CD8-positive, alpha-beta memory T cell (primary cell): ENCODE data around the gene MINAR2. TPM values are rescaled to one million over a fixed set of nuclear protein-coding genes. Genes with fewer than 3 reads are reported as not detected.

Experiments used
- CTCF ChIA-PET: fragments of 350-600 bp; sonication (Branson Sonifier 250); formaldehyde crosslinking; loops from one replicate; lab custom pipeline; 2021; ENCODE audit warnings: antibody characterized with exemption; lab: Charles Lee
- POLR2A ChIA-PET: fragments of 350-600 bp; sonication (Branson Sonifier 250); formaldehyde crosslinking; loops from one replicate; lab custom pipeline; 2021; ENCODE audit warnings: antibody characterized with exemption; lab: Charles Lee
- DNase-seq, 5 donors: peaks; one replicate each; pipeline versions ENCODE4 v3.0.0 to v3.0.0-alpha.2; 2020 to 2022; ENCODE audit warnings: mixed read lengths in 1 of 5
- H3K27ac ChIP-seq: one replicate; pipeline ENCODE4 v1.7.0; 2013; ENCODE audit warnings: low read depth, mild to moderate bottlenecking, low read length, moderate library complexity
- H3K27me3 ChIP-seq: 2 replicates; pipeline ENCODE4 v1.7.0; 2013; ENCODE audit warnings: low read length, mild to moderate bottlenecking; ENCODE audit not compliant: insufficient read depth, poor library complexity, severe bottlenecking
- H3K36me3 ChIP-seq: 2 replicates; pipeline ENCODE4 v1.7.0; 2013; ENCODE audit warnings: mild to moderate bottlenecking, low read length, moderate library complexity; ENCODE audit not compliant: insufficient read depth
- H3K4me1 ChIP-seq: 2 replicates; pipeline ENCODE4 v1.7.0; 2013; ENCODE audit warnings: mild to moderate bottlenecking, low read length, moderate library complexity; ENCODE audit not compliant: insufficient read depth
- H3K4me3 ChIP-seq: 2 replicates; pipeline ENCODE4 v1.7.0; 2013; ENCODE audit warnings: mild to moderate bottlenecking, low read length
- H3K9me3 ChIP-seq: 2 replicates; pipeline ENCODE4 v1.7.0; 2013; ENCODE audit warnings: mild to moderate bottlenecking, low read length
- H3K27ac Mint-ChIP-seq, 8 donors: one replicate each; pipeline ENCODE4 v1.8.0; 2020 to 2021; ENCODE audit warnings: mixed read lengths in 8 of 8, mild to moderate bottlenecking in 6 of 8, inconsistent platforms in 3 of 8, moderate library complexity in 3 of 8
- H3K27me3 Mint-ChIP-seq, 2 donors: one replicate each; pipeline ENCODE4 v1.8.0; 2020 to 2021; ENCODE audit warnings: mixed read lengths in 2 of 2, mild to moderate bottlenecking in 1 of 2, moderate library complexity in 1 of 2
- H3K36me3 Mint-ChIP-seq, 3 donors: one replicate each; pipeline ENCODE4 v1.8.0; 2020 to 2021; ENCODE audit warnings: mixed read lengths in 3 of 3, inconsistent platforms in 1 of 3, mild to moderate bottlenecking in 1 of 3
- H3K4me1 Mint-ChIP-seq, 3 donors: one replicate each; pipeline ENCODE4 v1.8.0; 2020 to 2021; ENCODE audit warnings: mixed read lengths in 3 of 3, inconsistent platforms in 1 of 3, mild to moderate bottlenecking in 1 of 3
- H3K4me3 Mint-ChIP-seq, 7 donors: one replicate each; pipeline ENCODE4 v1.8.0; 2020 to 2021; ENCODE audit warnings: mixed read lengths in 7 of 7, mild to moderate bottlenecking in 6 of 7, moderate library complexity in 4 of 7, inconsistent platforms in 2 of 7
- H3K9me3 Mint-ChIP-seq, 5 donors: one replicate each; pipeline ENCODE4 v1.8.0; 2020 to 2022; ENCODE audit warnings: mixed read lengths in 5 of 5, mild to moderate bottlenecking in 3 of 5, moderate library complexity in 2 of 5, inconsistent platforms in 1 of 5
- polyA plus RNA-seq: library from polyadenylated mRNA; unstranded; fragments of 300-500 nt; fragmentation: Illumina TruSeq; gene quantifications from one replicate; pipeline ENCODE4 v1.2.3, GENCODE V29; 2021
- total RNA-seq, 2 experiments: library from RNA; stranded (reverse); gene quantifications; one replicate each; pipeline ENCODE4 v1.2.3, GENCODE V29; 2021

The MINAR2 gene
- total and polyA plus RNA-seq, 3 experiments from 2014 or later, result not detected

DNA sequence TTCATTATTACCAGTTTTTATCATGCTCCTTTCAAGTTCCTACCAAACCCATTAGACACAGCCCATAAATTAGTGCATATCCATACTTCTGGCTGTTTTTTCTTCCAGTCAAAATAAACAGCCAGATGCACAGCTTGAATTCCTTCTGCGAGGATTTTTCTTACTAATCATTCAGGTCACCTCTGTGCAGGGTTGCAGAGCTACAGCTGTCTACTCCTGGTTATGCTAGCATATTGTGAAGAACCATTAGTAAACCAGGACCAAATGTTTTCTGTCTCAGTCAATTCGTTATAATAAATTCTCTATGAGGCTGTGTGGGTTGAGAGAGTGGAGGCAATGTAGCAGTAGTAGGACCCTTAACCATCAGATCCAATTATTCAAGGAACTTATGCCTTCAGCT is 8.1 kb upstream of the MINAR2 start:
- H3K4me3 Mint-ChIP-seq, result no peak overlapping the region
- Histone ChIP-seq H3K27me3 (no peaks in the 10 kb centered on the region), H3K27ac (no peak overlapping the region), H3K9me3 (no peaks in the 10 kb centered on the region), H3K4me1 (no peaks in the 10 kb centered on the region), H3K4me3 (no peak overlapping the region), H3K36me3 (no peaks in the 10 kb centered on the region)
- no peak for DNase-seq
- no peaks in the 10 kb centered on the region for H3K36me3 Mint-ChIP-seq
- H3K9me3 Mint-ChIP-seq, result peaks cover 0 to 2% (median 0%) of the 10 kb centered on the region in 5 donors
- no peak overlapping the region for H3K27ac Mint-ChIP-seq
- no peaks in the 10 kb centered on the region for H3K27me3 Mint-ChIP-seq
- H3K4me1 Mint-ChIP-seq, result no peaks in the 10 kb centered on the region
- CTCF ChIA-PET, result no interaction called here
- POLR2A ChIA-PET, result no interaction called here

- Mint-ChIP-seq H3K4me3 (no peak overlapping the region), H3K36me3 (no peaks in the 10 kb centered on the region), H3K27me3 (no peaks in the 10 kb centered on the region), H3K4me1 (no peaks in the 10 kb centered on the region), H3K9me3 (peaks cover 0 to 2% (median 0%) of the 10 kb centered on the region in 5 donors), H3K27ac (peak overlapping the region in 1 of 8 donors; percentile 52)
- CTCF ChIA-PET, result no interaction called here
- Histone ChIP-seq H3K9me3 (no peaks in the 10 kb centered on the region), H3K4me3 (no peak overlapping the region), H3K4me1 (no peaks in the 10 kb centered on the region), H3K27ac (no peak overlapping the region), H3K27me3 (no peaks in the 10 kb centered on the region), H3K36me3 (no peaks in the 10 kb centered on the region)
- POLR2A ChIA-PET, result no interaction called here
- no peak for DNase-seq
Observed at GRCh38 chr5:129743541-129744187, 4.2 kb upstream of the MINAR2 start.

DNA sequence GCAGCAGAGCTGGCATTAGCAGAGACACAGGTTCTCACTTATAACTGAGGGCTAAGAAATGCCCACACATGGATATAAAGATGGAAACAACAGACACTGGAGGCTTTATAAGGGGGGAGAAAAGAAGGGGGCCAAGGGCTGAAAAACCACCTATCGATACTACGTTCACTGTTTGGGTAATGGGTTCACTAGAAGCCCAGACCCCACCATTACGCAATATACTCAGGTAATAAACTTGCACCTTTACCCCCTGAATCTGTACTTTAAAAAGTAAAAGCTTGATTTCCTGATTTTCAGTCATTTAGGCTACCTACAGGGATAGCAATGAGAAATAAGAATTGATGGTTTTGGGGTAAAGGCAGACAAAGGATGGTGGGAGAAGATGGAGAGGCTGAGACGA is 1.9 kb upstream of the MINAR2 start:
- Mint-ChIP-seq H3K4me1 (no peaks in the 10 kb centered on the region), H3K4me3 (no peak overlapping the region), H3K27me3 (no peaks in the 10 kb centered on the region), H3K27ac (no peak overlapping the region), H3K36me3 (no peaks in the 10 kb centered on the region), H3K9me3 (peaks cover 0 to 1% (median 0%) of the 10 kb centered on the region in 5 donors)
- Histone ChIP-seq H3K9me3 (no peaks in the 10 kb centered on the region), H3K36me3 (no peaks in the 10 kb centered on the region), H3K4me1 (no peaks in the 10 kb centered on the region), H3K4me3 (no peak overlapping the region), H3K27me3 (no peaks in the 10 kb centered on the region), H3K27ac (no peak overlapping the region)
- DNase-seq, result no peak
- POLR2A ChIA-PET, result no interaction called here
- CTCF ChIA-PET, result no interaction called here

DNA sequence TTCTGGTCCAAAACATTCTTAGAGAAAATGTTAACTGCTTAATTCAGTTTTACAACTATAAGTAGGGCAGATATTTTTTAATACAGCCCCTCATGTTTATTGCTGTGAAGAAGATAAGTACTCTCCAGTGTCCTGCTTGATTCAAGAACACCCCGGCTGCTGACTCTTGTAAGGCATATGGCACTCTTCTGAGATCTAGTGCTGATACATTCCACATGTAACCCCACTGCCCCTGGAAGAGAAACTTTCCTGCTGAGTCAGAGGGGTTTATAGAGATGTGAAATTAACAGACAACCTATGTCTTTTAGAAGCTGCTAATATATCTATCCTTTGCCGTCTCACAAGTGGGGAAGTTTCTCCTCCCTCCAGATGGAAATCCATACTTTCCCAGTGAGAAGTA is 1.0 kb upstream of the MINAR2 start:
- DNase-seq, result no peak
- Mint-ChIP-seq H3K27me3 (no peaks in the 10 kb centered on the region), H3K27ac (no peak overlapping the region), H3K4me3 (no peak overlapping the region), H3K9me3 (peaks cover 0 to 1% (median 0%) of the 10 kb centered on the region in 5 donors), H3K36me3 (no peaks in the 10 kb centered on the region), H3K4me1 (no peaks in the 10 kb centered on the region)
- no peaks in the 10 kb centered on the region for H3K9me3 ChIP-seq
- H3K4me3 ChIP-seq, result no peak overlapping the region
- ChIA-PET CTCF (no interaction called here), POLR2A (no interaction called here)
- no peaks in the 10 kb centered on the region for H3K4me1 ChIP-seq
- H3K36me3 ChIP-seq, result no peaks in the 10 kb centered on the region
- no peaks in the 10 kb centered on the region for H3K27me3 ChIP-seq
- H3K27ac ChIP-seq, result no peak overlapping the region

DNA sequence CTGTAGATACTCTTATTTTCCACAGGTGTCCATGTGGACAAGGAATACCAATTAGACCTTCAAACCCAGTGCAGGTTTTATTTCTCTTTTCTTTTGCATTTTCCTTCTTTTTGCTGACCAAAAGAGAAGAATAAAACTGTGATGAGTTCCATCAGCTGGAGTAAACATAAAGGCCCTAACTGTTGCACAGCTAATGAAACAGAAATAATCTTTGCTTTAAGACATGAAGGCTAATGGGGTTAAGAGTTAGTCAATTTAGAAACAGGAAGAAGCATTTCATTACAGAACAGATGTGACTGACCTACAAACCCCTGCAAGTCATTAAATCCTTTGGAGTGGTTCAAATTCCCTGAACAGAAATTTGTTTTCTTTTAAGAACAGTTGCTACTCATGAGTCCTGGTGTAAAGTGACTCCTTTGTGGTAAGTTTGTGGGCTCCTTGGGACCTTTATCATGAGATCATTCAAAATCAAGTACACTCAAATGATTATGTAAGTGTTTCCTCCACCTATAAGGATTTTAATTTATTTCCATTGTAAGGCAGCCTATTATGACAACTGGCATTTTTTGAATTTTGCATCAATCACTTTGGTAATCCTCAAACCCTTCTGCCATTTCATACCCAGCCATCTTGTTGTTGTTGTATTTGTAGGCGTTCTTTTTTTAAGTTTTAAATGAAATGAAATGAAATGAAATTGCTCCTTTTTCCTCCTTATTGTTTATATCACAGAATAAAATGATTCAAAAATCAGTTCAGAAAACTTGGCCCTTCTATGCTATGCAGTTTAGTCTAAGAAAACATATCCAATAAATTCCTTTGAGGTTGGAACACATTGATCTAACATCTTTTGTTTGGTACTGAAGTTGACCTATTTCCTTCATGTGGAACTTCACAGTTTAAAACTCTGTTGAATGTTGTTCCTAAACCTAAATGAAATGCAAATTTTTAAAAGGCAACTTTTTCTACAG is 1.3 kb downstream of the MINAR2 start:
- DNase-seq, result no peak
- Histone ChIP-seq H3K36me3 (no peaks in the 10 kb centered on the region), H3K27me3 (no peaks in the 10 kb centered on the region), H3K4me3 (no peak overlapping the region), H3K27ac (no peak overlapping the region), H3K9me3 (no peaks in the 10 kb centered on the region), H3K4me1 (no peaks in the 10 kb centered on the region)
- ChIA-PET POLR2A (no interaction called here), CTCF (no interaction called here)
- Mint-ChIP-seq H3K9me3 (no peaks in the 10 kb centered on the region), H3K4me1 (no peaks in the 10 kb centered on the region), H3K27me3 (no peaks in the 10 kb centered on the region), H3K36me3 (no peaks in the 10 kb centered on the region), H3K27ac (no peak overlapping the region), H3K4me3 (no peak overlapping the region)

GRCh38 chr5:129760636-129761325 is 12.9 kb downstream of the MINAR2 start:
- Mint-ChIP-seq H3K4me3 (no peak overlapping the region), H3K27ac (no peak overlapping the region), H3K36me3 (no peaks in the 10 kb centered on the region), H3K4me1 (no peaks in the 10 kb centered on the region), H3K9me3 (no peaks in the 10 kb centered on the region), H3K27me3 (no peaks in the 10 kb centered on the region)
- ChIA-PET POLR2A (no interaction called here), CTCF (interaction anchor here (2.4 kb wide), 1 partner anchor 10 kb away, joined by 13 read pairs; no protein-coding TSS in a partner anchor)
- Histone ChIP-seq H3K36me3 (no peaks in the 10 kb centered on the region), H3K27me3 (no peaks in the 10 kb centered on the region), H3K9me3 (no peaks in the 10 kb centered on the region), H3K27ac (no peak overlapping the region), H3K4me1 (no peaks in the 10 kb centered on the region), H3K4me3 (no peak overlapping the region)
- no peak for DNase-seq

GRCh38 chr5:129763651-129764050 is 15.8 kb downstream of the MINAR2 start:
- H3K4me3 ChIP-seq, result no peak overlapping the region
- H3K36me3 ChIP-seq, result no peaks in the 10 kb centered on the region
- H3K4me1 ChIP-seq, result no peaks in the 10 kb centered on the region
- CTCF ChIA-PET, result interaction anchor here (0.8 kb wide), 1 partner anchor 8 kb away, joined by 3 read pairs; no protein-coding TSS in a partner anchor
- Mint-ChIP-seq H3K4me1 (peaks cover 0 to 4% (median 3%) of the 10 kb centered on the region in 3 donors), H3K27ac (no peak overlapping the region), H3K36me3 (no peaks in the 10 kb centered on the region), H3K9me3 (no peaks in the 10 kb centered on the region), H3K4me3 (no peak overlapping the region), H3K27me3 (peaks cover 0 to 2% of the 10 kb centered on the region in 2 donors)
- POLR2A ChIA-PET, result no interaction called here
- no peaks in the 10 kb centered on the region for H3K9me3 ChIP-seq
- H3K27me3 ChIP-seq, result no peaks in the 10 kb centered on the region
- no peak overlapping the region for H3K27ac ChIP-seq
- DNase-seq, result no peak
